ENCODE data around the gene UNK. TPM values are rescaled to one million over a fixed set of nuclear protein-coding genes. Genes with fewer than 3 reads are reported as not detected.
A peak's percentile ranks its signal among the peaks of the same experiment; 100 is the strongest.
"Not testable (repeated sequence)": the region's sequence is repeated elsewhere in the genome, so short reads cannot be mapped to it uniquely, and the experiment has no call there.

Gene UNK
- total RNA-seq, 1 experiment from 2014 or later = 35.4 TPM

DNA sequence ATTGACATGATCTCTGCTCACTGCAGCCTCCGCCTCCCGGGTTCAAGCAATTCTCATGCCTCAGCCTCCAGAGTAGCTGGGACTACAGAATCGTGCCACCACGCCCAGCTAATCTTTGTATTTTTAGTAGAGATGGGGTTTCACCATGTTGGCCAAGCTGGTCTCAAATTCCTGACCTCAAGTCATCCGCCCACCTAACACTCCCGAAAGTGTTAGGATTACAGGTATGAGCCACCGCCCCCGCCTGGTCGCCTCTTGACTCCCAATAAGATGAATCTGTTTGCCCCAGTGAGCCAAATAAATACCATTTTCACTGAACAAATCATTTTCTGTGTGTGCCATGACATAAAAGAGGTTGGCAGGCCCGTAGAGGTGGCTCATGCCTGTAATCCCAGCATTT is 74.8 kb downstream of the UNK start:
- DNase-seq (ENCODE audit: low spot score); H3K36me3 Mint-ChIP-seq; H3K27ac Mint-ChIP-seq; H3K9me3 Mint-ChIP-seq; H3K27me3 Mint-ChIP-seq (ENCODE audit: low read depth); H3K4me3 Mint-ChIP-seq; ATAC-seq; POLR2A ChIA-PET: not testable (repeated sequence)
- CTCF ChIA-PET = interaction anchor here (1.0 to 4.3 kb wide), 6 partner anchors 13 to 82 kb away, joined by 3 to 48 read pairs (median 6); partner anchors contain the start of genes FBF1 and TRIM65
- peaks cover 11% of the 10 kb centered on the region for H3K4me1 Mint-ChIP-seq

DNA sequence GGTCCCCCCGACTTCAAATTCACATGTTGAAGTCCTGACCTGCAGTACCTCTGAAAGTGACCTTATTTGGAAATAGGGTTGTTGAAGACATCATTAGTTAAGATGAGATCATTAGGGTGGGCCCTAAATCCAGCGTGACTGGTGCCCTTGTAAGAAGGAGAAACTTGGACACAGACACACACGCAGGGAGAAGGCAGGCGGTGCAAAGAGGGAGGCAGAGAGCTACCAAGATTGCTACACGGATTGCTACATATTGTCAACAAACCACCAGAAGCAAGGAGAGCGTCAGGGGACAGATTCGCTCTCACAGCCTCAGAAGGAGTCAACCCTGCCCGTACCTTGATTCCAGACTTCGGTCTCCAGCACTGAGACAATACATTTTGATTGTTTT is 77.3 kb downstream of the UNK start:
- ATAC-seq (no peak), DNase-seq (ENCODE audit: low spot score) (no peak)
- CTCF ChIA-PET = interaction anchor here (1.0 to 4.3 kb wide), 24 partner anchors 10 to 660 kb away, joined by 3 to 48 read pairs (median 8); partner anchors contain the start of genes EVPL, SMIM5, TRIM47 and TRIM65
- Mint-ChIP-seq H3K9me3 (0 out of 2 replicates have a peak, but pooled peaks cover 3% of the 10 kb centered on the region), H3K27me3 (ENCODE audit: low read depth) (peaks cover 2% of the 10 kb centered on the region; the same call in 1 of the 2 replicates), H3K27ac (peak overlapping the region; percentile 65), H3K4me3 (no peak overlapping the region), H3K4me1 (peaks cover 13% of the 10 kb centered on the region), H3K36me3 (no peaks in the 10 kb centered on the region)
- TF ChIP-seq, protein P1, sequence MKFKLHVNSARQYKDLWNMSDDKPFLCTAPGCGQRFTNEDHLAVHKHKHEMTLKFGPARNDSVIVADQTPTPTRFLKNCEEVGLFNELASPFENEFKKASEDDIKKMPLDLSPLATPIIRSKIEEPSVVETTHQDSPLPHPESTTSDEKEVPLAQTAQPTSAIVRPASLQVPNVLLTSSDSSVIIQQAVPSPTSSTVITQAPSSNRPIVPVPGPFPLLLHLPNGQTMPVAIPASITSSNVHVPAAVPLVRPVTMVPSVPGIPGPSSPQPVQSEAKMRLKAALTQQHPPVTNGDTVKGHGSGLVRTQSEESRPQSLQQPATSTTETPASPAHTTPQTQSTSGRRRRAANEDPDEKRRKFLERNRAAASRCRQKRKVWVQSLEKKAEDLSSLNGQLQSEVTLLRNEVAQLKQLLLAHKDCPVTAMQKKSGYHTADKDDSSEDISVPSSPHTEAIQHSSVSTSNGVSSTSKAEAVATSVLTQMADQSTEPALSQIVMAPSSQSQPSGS (CRISPR knock-in tag; IDR thresholded peaks at IDR 0.05; ENCODE audit: borderline replicate concordance, low read depth) = no peak
- TF ChIP-seq, protein P2, sequence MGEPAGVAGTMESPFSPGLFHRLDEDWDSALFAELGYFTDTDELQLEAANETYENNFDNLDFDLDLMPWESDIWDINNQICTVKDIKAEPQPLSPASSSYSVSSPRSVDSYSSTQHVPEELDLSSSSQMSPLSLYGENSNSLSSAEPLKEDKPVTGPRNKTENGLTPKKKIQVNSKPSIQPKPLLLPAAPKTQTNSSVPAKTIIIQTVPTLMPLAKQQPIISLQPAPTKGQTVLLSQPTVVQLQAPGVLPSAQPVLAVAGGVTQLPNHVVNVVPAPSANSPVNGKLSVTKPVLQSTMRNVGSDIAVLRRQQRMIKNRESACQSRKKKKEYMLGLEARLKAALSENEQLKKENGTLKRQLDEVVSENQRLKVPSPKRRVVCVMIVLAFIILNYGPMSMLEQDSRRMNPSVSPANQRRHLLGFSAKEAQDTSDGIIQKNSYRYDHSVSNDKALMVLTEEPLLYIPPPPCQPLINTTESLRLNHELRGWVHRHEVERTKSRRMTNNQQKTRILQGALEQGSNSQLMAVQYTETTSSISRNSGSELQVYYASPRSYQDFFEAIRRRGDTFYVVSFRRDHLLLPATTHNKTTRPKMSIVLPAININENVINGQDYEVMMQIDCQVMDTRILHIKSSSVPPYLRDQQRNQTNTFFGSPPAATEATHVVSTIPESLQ (CRISPR knock-in tag; IDR thresholded peaks at IDR 0.05) = no peak
- TF ChIP-seq PRRX2 (CRISPR knock-in tag; IDR thresholded peaks at IDR 0.05) (no peak), ETV6 (CRISPR knock-in tag; IDR thresholded peaks at IDR 0.05) (no peak), ZNF121 (CRISPR knock-in tag; IDR thresholded peaks at IDR 0.05) (no peak), KAT7 (CRISPR knock-in tag; IDR thresholded peaks at IDR 0.05; ENCODE audit: borderline replicate concordance) (no peak), TCF7 (CRISPR knock-in tag; IDR thresholded peaks at IDR 0.05; ENCODE audit: low read depth) (no peak), OVOL2 (CRISPR knock-in tag; IDR thresholded peaks at IDR 0.05; ENCODE audit: borderline replicate concordance) (no peak), SOX15 (CRISPR knock-in tag; IDR thresholded peaks at IDR 0.05) (no peak), MYBL2 (CRISPR knock-in tag; IDR thresholded peaks at IDR 0.05) (no peak), MXD4 (CRISPR knock-in tag; IDR thresholded peaks at IDR 0.05; ENCODE audit: borderline replicate concordance) (no peak), FOXK1 (CRISPR knock-in tag; IDR thresholded peaks at IDR 0.05) (no peak), TP53 (CRISPR knock-in tag; IDR thresholded peaks at IDR 0.05) (no peak), NFATC4 (CRISPR knock-in tag; IDR thresholded peaks at IDR 0.05) (no peak), NFYB (CRISPR knock-in tag; conservative IDR thresholded peaks at IDR 0.05; ENCODE audit: low read depth) (no peak)
- TF ChIP-seq, protein P3, sequence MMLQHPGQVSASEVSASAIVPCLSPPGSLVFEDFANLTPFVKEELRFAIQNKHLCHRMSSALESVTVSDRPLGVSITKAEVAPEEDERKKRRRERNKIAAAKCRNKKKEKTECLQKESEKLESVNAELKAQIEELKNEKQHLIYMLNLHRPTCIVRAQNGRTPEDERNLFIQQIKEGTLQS (CRISPR knock-in tag; conservative IDR thresholded peaks at IDR 0.05) = no peak
- TF ChIP-seq, protein P4, sequence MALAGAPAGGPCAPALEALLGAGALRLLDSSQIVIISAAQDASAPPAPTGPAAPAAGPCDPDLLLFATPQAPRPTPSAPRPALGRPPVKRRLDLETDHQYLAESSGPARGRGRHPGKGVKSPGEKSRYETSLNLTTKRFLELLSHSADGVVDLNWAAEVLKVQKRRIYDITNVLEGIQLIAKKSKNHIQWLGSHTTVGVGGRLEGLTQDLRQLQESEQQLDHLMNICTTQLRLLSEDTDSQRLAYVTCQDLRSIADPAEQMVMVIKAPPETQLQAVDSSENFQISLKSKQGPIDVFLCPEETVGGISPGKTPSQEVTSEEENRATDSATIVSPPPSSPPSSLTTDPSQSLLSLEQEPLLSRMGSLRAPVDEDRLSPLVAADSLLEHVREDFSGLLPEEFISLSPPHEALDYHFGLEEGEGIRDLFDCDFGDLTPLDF (CRISPR knock-in tag; IDR thresholded peaks at IDR 0.05) = no peak
- TF ChIP-seq, protein P5, sequence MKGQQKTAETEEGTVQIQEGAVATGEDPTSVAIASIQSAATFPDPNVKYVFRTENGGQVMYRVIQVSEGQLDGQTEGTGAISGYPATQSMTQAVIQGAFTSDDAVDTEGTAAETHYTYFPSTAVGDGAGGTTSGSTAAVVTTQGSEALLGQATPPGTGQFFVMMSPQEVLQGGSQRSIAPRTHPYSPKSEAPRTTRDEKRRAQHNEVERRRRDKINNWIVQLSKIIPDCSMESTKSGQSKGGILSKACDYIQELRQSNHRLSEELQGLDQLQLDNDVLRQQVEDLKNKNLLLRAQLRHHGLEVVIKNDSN (CRISPR knock-in tag; IDR thresholded peaks at IDR 0.05) = no peak
- TF ChIP-seq, protein P6, sequence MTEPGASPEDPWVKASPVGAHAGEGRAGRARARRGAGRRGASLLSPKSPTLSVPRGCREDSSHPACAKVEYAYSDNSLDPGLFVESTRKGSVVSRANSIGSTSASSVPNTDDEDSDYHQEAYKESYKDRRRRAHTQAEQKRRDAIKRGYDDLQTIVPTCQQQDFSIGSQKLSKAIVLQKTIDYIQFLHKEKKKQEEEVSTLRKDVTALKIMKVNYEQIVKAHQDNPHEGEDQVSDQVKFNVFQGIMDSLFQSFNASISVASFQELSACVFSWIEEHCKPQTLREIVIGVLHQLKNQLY (CRISPR knock-in tag; IDR thresholded peaks at IDR 0.05) = no peak
- POLR2A ChIA-PET = no interaction called here

Data from WTC11 (cell line).